Gastroesophageal sphincter (tissue), 4 donors: ENCODE measurements around the gene NET1. TPM values are rescaled to one million over a fixed set of nuclear protein-coding genes. Genes with fewer than 3 reads are reported as not detected.

Experiments
- ATAC-seq: fragments of 150-250 bp; one replicate; pipeline ENCODE4 v1.9.1; 2016; ENCODE audit warnings: mild to moderate bottlenecking, moderate library complexity
- H3K27ac ChIP-seq, 4 donors: fragments of 200-600 bp; sonication (generic) in 3 of 4; 1 replicate in 3 of 4; 2 replicates in 1 of 4; pipeline ENCODE4 v1.5.1; 2016 to 2019
- H3K27me3 ChIP-seq: fragments of 200-600 bp; sonication (generic); one replicate; pipeline ENCODE4 v1.5.1; 2019
- H3K36me3 ChIP-seq, 2 donors: fragments of 200-600 bp; sonication (generic); one replicate each; pipeline ENCODE4 v1.5.1; 2019; ENCODE audit warnings: control low read depth in 1 of 2
- H3K4me1 ChIP-seq, 3 donors: fragments of 200-600 bp; sonication (generic); 1 replicate in 2 of 3; 2 replicates in 1 of 3; pipeline ENCODE4 v1.5.1; 2016 to 2019; ENCODE audit warnings: control low read depth in 2 of 3
- H3K4me3 ChIP-seq, 2 donors: fragments of 200-600 bp; sonication (generic); one replicate each; pipeline ENCODE4 v1.5.1; 2019; ENCODE audit warnings: mild to moderate bottlenecking in 1 of 2, moderate library complexity in 1 of 2
- H3K9me3 ChIP-seq, 3 donors: fragments of 200-600 bp; sonication (generic); one replicate each; pipeline ENCODE4 v1.5.1; 2017 to 2019; ENCODE audit warnings: control low read depth in 2 of 3
- EP300 ChIP-seq: sonication (generic); formaldehyde crosslinking; IDR thresholded peaks from one replicate; pipeline ENCODE4 v1.6.1; 2017; ENCODE audit warnings: antibody characterized with exemption, mild to moderate bottlenecking
- POLR2A ChIP-seq, 2 donors: fragments of 450-650 bp; IDR thresholded peaks; one replicate each; pipeline ENCODE4 v1.6.1; 2017; ENCODE audit warnings: antibody characterized with exemption in 2 of 2, mild to moderate bottlenecking in 2 of 2, moderate library complexity in 1 of 2
- POLR2AphosphoS5 ChIP-seq: sonication (generic); formaldehyde crosslinking; IDR thresholded peaks from one replicate; pipeline ENCODE4 v1.6.1; 2017; ENCODE audit warnings: antibody characterized with exemption
- WGBS, 2 donors: methylation state at CpG; one replicate each; pipeline ENCODE4 v1.1.5; 2018; ENCODE audit warnings: low coverage in 1 of 2; 5-methylcytosine and 5-hydroxymethylcytosine counted together
- total RNA-seq, 4 donors: library from RNA; depleted of rRNA; stranded (reverse); fragments of >200 nt; gene quantifications; one replicate each; pipeline ENCODE4 v1.1.0, GENCODE V29; 2016
- TF ChIP-seq, protein P1 (sequence below), 4 experiments: fragments of 200-600 bp in 2 of 4; fragments of 450-650 bp in 2 of 4; sonication (generic) in 1 of 4; IDR thresholded peaks; one replicate each; pipeline ENCODE4 v1.5.1; 2017 to 2019; ENCODE audit warnings: antibody characterized with exemption in 4 of 4, mild to moderate bottlenecking in 2 of 4, moderate library complexity in 2 of 4

Gene NET1
- total RNA-seq, 4 donors from 2014 or later, result 288 to 401 (median 343) TPM

DNA sequence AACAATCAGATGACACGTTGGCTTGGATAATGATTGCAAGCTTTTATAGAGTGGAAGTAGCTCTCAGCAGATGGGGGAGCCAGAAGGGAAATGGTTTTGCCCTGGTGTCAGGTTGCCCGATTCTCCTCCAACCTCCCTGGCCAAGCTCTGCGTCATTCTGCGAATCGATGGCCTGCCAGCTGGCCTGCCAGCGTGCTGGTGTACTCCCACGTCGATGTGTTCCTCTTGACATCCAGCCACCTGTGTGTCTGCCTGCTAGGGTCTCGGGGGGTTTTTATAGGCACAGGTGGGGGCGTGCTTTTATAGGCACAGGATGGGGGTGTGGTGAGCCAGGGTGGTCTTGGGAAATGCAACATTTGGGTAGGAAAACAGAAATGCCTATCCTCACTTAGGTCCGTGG lies 4.6 kb downstream of the NET1 start:
- H3K27me3 ChIP-seq, result no peaks in the 10 kb centered on the region
- peaks cover 0 to 8% (median 0%) of the 10 kb centered on the region in 3 donors for H3K9me3 ChIP-seq
- TF ChIP-seq, protein P1, sequence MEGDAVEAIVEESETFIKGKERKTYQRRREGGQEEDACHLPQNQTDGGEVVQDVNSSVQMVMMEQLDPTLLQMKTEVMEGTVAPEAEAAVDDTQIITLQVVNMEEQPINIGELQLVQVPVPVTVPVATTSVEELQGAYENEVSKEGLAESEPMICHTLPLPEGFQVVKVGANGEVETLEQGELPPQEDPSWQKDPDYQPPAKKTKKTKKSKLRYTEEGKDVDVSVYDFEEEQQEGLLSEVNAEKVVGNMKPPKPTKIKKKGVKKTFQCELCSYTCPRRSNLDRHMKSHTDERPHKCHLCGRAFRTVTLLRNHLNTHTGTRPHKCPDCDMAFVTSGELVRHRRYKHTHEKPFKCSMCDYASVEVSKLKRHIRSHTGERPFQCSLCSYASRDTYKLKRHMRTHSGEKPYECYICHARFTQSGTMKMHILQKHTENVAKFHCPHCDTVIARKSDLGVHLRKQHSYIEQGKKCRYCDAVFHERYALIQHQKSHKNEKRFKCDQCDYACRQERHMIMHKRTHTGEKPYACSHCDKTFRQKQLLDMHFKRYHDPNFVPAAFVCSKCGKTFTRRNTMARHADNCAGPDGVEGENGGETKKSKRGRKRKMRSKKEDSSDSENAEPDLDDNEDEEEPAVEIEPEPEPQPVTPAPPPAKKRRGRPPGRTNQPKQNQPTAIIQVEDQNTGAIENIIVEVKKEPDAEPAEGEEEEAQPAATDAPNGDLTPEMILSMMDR (IDR thresholded peaks at IDR 0.05), result no peak
- TF ChIP-seq POLR2AphosphoS5 (peak; percentile 5), POLR2A (IDR thresholded peaks at IDR 0.05) (no peak)
- H3K27ac ChIP-seq, result no peak overlapping the region
- no peak for ATAC-seq
- H3K4me1 ChIP-seq, result peaks cover 0 to 15% (median 0%) of the 10 kb centered on the region in 3 donors
- no peaks in the 10 kb centered on the region for H3K36me3 ChIP-seq
- WGBS, 2 donors, result 83 to 100% methylated on average over 2 to 3 of the region's 11 CpGs
- H3K4me3 ChIP-seq, result no peak overlapping the region

GRCh38 chr10:5418584-5418983 lies 6.2 kb downstream of the NET1 start:
- TF ChIP-seq EP300, result no peak
- H3K36me3 ChIP-seq, result no peaks in the 10 kb centered on the region
- ATAC-seq, result no peak
- peaks cover 0 to 18% (median 1%) of the 10 kb centered on the region in 3 donors for H3K4me1 ChIP-seq
- peaks cover 0 to 8% (median 0%) of the 10 kb centered on the region in 3 donors for H3K9me3 ChIP-seq
- H3K27ac ChIP-seq, result no peak overlapping the region
- H3K27me3 ChIP-seq, result no peaks in the 10 kb centered on the region
- no peak overlapping the region for H3K4me3 ChIP-seq

DNA sequence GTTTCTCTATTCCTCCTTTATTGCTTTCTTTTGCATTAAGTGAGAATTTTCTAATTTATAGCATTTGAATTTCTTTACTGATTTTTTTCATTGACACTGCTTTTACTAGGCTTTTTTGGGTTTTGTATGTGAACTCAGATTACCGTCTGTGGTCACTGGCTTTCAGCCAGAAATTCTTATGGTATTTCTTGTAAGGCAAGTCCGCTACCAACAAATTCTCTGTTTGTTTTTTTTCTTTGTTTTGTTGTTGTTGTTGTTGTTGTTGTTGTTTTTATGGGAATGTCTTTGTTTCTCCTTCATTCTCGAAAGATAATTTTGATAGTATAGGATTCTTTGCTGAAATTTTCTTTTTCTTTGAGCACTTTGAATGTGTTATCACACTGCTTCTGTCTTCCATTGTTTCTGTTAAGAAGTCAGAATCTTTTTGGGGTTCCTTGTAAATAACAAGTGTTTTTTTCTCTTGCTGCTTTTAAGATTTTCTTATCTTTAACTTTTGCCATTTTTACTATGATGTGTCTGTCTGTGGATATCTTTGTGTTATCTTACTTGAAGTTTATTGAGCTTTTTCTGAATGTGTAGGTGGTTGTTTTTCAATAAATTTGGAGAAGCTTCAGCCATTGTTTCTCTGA lies 7.2 kb downstream of the NET1 start:
- Histone ChIP-seq H3K9me3 (peaks cover 0 to 8% (median 0%) of the 10 kb centered on the region in 3 donors), H3K27me3 (no peaks in the 10 kb centered on the region), H3K4me3 (no peak overlapping the region), H3K4me1 (peaks cover 0 to 20% (median 4%) of the 10 kb centered on the region in 3 donors), H3K36me3 (no peaks in the 10 kb centered on the region), H3K27ac (no peak overlapping the region)
- TF ChIP-seq, protein P1 (IDR thresholded peaks at IDR 0.05), result no peak
- no peak for TF ChIP-seq POLR2A (IDR thresholded peaks at IDR 0.05)
- no peak for TF ChIP-seq EP300
- TF ChIP-seq POLR2AphosphoS5, result no peak
- ATAC-seq, result no peak
- 88 to 96% methylated on average over 2 to 3 of the region's 3 CpGs for WGBS, 2 donors

GRCh38 chr10:5423771-5424170 lies 11.4 kb downstream of the NET1 start:
- Histone ChIP-seq H3K27me3 (no peaks in the 10 kb centered on the region), H3K4me3 (no peak overlapping the region), H3K9me3 (peaks cover 0 to 1% (median 0%) of the 10 kb centered on the region in 3 donors), H3K4me1 (peaks cover 0 to 56% (median 4%) of the 10 kb centered on the region in 3 donors), H3K27ac (peak overlapping the region in 1 of 4 donors; percentile 43), H3K36me3 (no peaks in the 10 kb centered on the region)
- WGBS, 2 donors, result 25% methylated on average over 2 of the region's 2 CpGs
- TF ChIP-seq POLR2A (IDR thresholded peaks at IDR 0.05) (no peak), POLR2AphosphoS5 (peak; percentile 31)
- ATAC-seq, result no peak

DNA sequence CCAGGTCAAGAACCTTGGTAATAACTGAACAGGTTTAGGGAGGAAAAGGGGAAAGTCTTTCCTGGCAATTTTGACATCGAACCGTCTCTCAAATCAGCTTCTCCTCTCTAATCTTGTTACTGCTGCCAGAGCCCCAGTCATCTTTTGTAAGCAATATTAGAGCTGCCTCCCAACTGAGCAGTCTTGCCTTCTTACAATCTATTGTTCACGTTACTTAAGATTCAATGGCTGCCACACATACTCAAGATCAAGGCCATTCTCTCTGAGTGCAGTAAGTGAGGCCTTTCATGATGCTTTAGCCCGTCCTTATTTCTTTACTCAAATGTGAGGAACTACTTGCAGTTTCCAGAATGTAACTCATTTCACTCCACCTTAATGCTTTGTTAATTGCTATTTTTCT lies 12.4 kb downstream of the NET1 start:
- 83 to 89% methylated on average over 3 of the region's 4 CpGs for WGBS, 2 donors
- no peak for TF ChIP-seq EP300
- TF ChIP-seq, protein P1 (IDR thresholded peaks at IDR 0.05), result no peak
- no peak for TF ChIP-seq POLR2A (IDR thresholded peaks at IDR 0.05)
- TF ChIP-seq POLR2AphosphoS5, result no peak

DNA sequence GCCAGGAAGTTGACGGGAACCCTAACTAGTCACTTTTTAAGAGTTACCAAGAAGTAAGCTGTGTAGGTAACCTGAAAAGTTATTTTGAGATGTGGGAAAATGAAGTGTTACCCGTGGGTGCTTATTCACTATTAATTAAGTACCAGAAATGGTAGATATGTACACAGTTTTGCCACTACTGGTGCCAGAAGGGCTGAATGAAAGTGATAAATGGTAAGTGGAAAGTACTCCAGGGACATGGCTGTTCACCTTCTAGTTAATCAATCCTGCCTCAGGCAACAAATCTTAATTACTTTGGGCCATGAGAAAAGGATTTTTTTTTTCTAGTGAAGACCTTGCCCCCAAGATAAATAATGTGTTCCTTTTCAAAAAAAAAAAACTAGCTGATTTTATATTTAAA lies 15.8 kb downstream of the NET1 start:
- Histone ChIP-seq H3K4me3 (no peak overlapping the region), H3K4me1 (peaks cover 0 to 64% (median 4%) of the 10 kb centered on the region in 3 donors), H3K27me3 (no peaks in the 10 kb centered on the region), H3K36me3 (peaks cover 0 to 11% of the 10 kb centered on the region in 2 donors), H3K27ac (peak overlapping the region; percentile 30 to 66 (median 59)), H3K9me3 (no peaks in the 10 kb centered on the region)
- TF ChIP-seq POLR2AphosphoS5 (peak; percentile 77), EP300 (no peak)
- WGBS, 2 donors, result 13 to 14% methylated on average over 1 to 2 of the region's 2 CpGs
- ATAC-seq, result peak; percentile 34

More for the DNA sequence above, 12.4 kb downstream of the NET1 start:
- no peak for ATAC-seq
- Histone ChIP-seq H3K27me3 (no peaks in the 10 kb centered on the region), H3K36me3 (no peaks in the 10 kb centered on the region), H3K9me3 (no peaks in the 10 kb centered on the region), H3K27ac (peak overlapping the region; percentile 7 to 56 (median 24)), H3K4me1 (peaks cover 0 to 62% (median 4%) of the 10 kb centered on the region in 3 donors), H3K4me3 (no peak overlapping the region)
